Gastrocnemius medialis (tissue), 4 donors: ENCODE measurements around the gene TPRA1. TPM values are rescaled to one million over a fixed set of nuclear protein-coding genes. Genes with fewer than 3 reads are reported as not detected.

Source experiments
- ATAC-seq, 2 donors: fragments of 150-250 bp; one replicate each; pipeline ENCODE4 v1.9.1; 2016
- DNase-seq, 2 donors: peaks; one replicate each; pipeline ENCODE4 v3.0.0-alpha.2; 2019
- H3K27ac ChIP-seq, 4 donors: fragments of 200-600 bp; sonication (generic); 1 replicate in 1 of 4; 2 replicates in 3 of 4; pipeline ENCODE4 v1.5.1; 2016 to 2018; ENCODE audit warnings: mild to moderate bottlenecking in 2 of 4, moderate library complexity in 1 of 4
- H3K27me3 ChIP-seq, 3 donors: fragments of 200-600 bp; sonication (generic) in 2 of 3; 1 replicate in 1 of 3; 2 replicates in 2 of 3; pipeline versions ENCODE4 v1.5.1 to v1.6.0; 2016 to 2019; ENCODE audit warnings: mild to moderate bottlenecking in 1 of 3, moderate library complexity in 1 of 3
- H3K36me3 ChIP-seq, 2 donors: fragments of 200-600 bp; sonication (generic) in 1 of 2; one replicate each; pipeline ENCODE4 v1.5.1; 2017 to 2018
- H3K4me1 ChIP-seq, 2 donors: fragments of 200-600 bp; sonication (generic) in 1 of 2; one replicate each; pipeline ENCODE4 v1.5.1; 2016 to 2017; ENCODE audit warnings: mild to moderate bottlenecking in 2 of 2
- H3K4me3 ChIP-seq, 4 donors: fragments of 200-600 bp; sonication (generic) in 3 of 4; 1 replicate in 1 of 4; 2 replicates in 3 of 4; pipeline ENCODE4 v1.5.1; 2016 to 2019; ENCODE audit warnings: mild to moderate bottlenecking in 2 of 4
- H3K9me3 ChIP-seq, 3 donors: fragments of 200-600 bp; sonication (generic) in 2 of 3; 1 replicate in 1 of 3; 2 replicates in 2 of 3; pipeline ENCODE4 v1.5.1; 2016 to 2019
- POLR2A ChIP-seq, 2 donors: fragments of 450-650 bp; IDR thresholded peaks; one replicate each; pipeline ENCODE4 v1.6.1; 2017; ENCODE audit warnings: antibody characterized with exemption in 2 of 2, mild to moderate bottlenecking in 2 of 2, moderate library complexity in 2 of 2
- in situ Hi-C, 4 donors: fragments of 200-750 bp; cut with MboI; loops; one replicate each; pipeline versions ENCODE4 v1.15.0 to v1.8.0; 2017; ENCODE audit warnings: low sequenced_read_pairs in 4 of 4
- intact Hi-C: fragments of 100-400 bp; cut with DNase I; formaldehyde crosslinking; loops from one replicate; pipeline ENCODE4 v1.15.1; 2023; ENCODE audit warnings: low total_unique reads
- total RNA-seq, 4 donors: library from RNA; depleted of rRNA; stranded (reverse); fragments of >200 nt; gene quantifications; one replicate each; pipeline versions ENCODE4 v1.1.0 to v1.2.3, GENCODE V29; 2016
- TF ChIP-seq, protein P1 (sequence below), 5 experiments: fragments of 450-650 bp in 3 of 5; fragments of 200-600 bp in 2 of 5; sonication (generic) in 2 of 5; IDR thresholded peaks in 4 of 5; conservative IDR thresholded peaks in 1 of 5; 1 replicate in 4 of 5; 2 replicates in 1 of 5; pipeline ENCODE4 v1.5.1; 2016 to 2019; ENCODE audit warnings: antibody characterized with exemption in 5 of 5, mild to moderate bottlenecking in 3 of 5, moderate library complexity in 3 of 5

TPRA1 gene
- total RNA-seq: 10 to 100 TPM; 29.2 to 42.1 (median 31.1) TPM

DNA sequence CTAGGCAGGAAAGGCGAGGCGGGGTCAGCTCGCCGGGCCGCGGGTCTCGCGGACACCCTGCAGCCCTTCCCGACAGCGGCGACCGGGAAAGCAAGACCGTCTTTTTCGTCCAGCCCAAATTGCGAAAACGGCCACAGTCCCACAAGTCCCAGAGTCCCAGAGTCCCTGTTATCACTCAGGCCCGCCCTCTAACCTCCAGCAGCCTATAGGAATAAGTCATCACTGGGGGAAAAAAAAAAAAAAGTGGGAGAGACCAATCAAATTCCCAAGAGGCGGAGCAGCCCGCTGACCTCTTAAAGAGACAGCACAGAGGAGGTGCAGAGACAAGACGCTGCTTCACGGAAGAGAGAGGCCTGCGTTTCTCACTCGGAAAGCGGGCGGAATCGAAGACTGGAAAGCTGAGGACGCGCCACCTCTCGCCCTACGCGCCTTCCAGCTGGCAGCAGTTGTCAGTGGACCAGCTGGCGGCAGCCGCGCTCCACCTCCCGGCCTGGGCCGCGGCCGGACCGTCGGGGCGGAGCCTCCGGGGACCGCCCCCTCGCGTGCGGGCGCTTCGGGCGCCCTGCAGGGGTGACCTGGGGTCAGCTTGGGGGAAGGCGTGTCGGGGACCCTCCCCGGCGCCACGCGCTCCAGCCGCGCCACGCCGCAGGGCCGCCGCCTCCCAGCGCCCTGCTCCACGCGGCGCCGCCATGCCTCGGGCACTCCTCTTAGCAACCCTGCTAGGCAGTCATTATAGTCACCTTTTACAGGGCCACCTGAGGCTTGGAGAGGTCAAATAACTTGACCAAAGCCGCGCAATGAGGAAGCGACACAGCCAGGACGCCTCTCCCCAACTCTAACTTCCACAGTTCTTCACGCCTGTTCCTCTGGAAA lies at the start of gene TPRA1:
TSS of gene TPRA1 (minus strand) at position 141 of the 873 bp plus-strand sequence. CDS start 10,587 bp downstream, outside the sequence.
- Histone ChIP-seq H3K27me3 (no peaks in the 10 kb centered on the region), H3K27ac (peak within 1 kb of the TSS; percentile 88 to 96 (median 92)), H3K9me3 (no peaks in the 10 kb centered on the region), H3K36me3 (no peaks in the 10 kb centered on the region), H3K4me1 (peaks cover 26 to 32% of the 10 kb centered on the region in 2 donors), H3K4me3 (peak within 1 kb of the TSS; percentile 71 to 92 (median 76))
- ATAC-seq (peak; percentile 94 to 97), DNase-seq (peak; percentile 91 to 95)
- peak; percentile 56 to 78 for TF ChIP-seq POLR2A (IDR thresholded peaks at IDR 0.05)
- TF ChIP-seq, protein P1, sequence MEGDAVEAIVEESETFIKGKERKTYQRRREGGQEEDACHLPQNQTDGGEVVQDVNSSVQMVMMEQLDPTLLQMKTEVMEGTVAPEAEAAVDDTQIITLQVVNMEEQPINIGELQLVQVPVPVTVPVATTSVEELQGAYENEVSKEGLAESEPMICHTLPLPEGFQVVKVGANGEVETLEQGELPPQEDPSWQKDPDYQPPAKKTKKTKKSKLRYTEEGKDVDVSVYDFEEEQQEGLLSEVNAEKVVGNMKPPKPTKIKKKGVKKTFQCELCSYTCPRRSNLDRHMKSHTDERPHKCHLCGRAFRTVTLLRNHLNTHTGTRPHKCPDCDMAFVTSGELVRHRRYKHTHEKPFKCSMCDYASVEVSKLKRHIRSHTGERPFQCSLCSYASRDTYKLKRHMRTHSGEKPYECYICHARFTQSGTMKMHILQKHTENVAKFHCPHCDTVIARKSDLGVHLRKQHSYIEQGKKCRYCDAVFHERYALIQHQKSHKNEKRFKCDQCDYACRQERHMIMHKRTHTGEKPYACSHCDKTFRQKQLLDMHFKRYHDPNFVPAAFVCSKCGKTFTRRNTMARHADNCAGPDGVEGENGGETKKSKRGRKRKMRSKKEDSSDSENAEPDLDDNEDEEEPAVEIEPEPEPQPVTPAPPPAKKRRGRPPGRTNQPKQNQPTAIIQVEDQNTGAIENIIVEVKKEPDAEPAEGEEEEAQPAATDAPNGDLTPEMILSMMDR (IDR thresholded peaks at IDR 0.05 in 4 of 5, conservative IDR thresholded peaks at IDR 0.05 in 1 of 5): peak in 2 of 5 experiments; percentile 27 to 47
- intact Hi-C loops (loop anchor here (1.0 to 2.0 kb wide), 5 partner anchors 7 to 226 kb away; partner anchors contain the start of genes MCM2 and PODXL2), in situ Hi-C loops (no loop called here)

GRCh38 chr3:127640042-127640355 lies 49.5 kb upstream of the TPRA1 start:
- intact Hi-C loops: no loop called here
- in situ Hi-C loops: loop anchor here in 2 of 4 donors (10.0 kb wide), 2 partner anchors 325 to 335 kb away; no protein-coding TSS in a partner anchor
- ATAC-seq: no peak

DNA sequence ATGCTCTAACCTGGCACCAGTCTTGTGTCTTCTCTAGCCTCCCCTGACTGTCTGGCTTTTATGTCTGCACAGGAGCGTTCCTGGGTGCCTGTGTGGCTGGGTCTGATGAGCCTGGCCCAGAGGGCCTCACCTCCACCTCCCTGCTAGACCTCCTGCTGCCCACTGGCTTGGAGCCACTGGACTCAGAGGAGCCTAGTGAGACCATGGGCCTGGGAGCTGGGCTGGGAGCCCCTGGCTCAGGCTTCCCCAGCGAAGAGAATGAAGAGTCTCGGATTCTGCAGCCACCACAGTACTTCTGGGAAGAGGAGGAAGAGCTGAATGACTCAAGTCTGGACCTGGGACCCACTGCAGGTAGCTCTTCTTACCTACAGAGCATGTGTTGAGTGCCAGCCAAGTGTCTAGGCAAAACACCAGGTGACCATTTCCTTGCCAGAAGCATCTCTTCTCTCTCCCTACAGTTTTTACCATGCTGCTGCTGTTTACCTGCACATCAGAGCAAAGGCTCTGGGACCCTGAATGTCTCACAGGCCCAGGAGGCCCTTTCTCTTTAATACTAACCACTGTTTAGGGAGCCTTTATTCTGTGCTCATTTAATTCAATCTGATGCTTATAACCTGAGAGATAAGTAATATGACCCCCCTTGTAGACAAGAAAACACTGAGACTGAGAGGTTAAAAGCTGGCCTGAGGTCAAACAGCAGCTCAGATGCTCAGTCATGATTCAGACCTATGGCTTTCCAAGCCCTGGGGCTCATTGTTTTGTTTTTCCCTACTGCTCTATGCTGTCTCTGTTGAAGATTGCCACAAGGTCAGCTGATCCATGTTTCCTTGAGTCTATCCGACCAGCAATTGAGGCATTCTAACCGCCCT lies 48.9 kb upstream of the TPRA1 start:
- DNase-seq (no peak), ATAC-seq (no peak)
- Histone ChIP-seq H3K4me3 (no peak overlapping the region), H3K27ac (no peak overlapping the region), H3K27me3 (no peaks in the 10 kb centered on the region), H3K36me3 (no peaks in the 10 kb centered on the region), H3K9me3 (no peaks in the 10 kb centered on the region), H3K4me1 (no peaks in the 10 kb centered on the region)
- intact Hi-C loops (no loop called here), in situ Hi-C loops (loop anchor here in 2 of 4 donors (10.0 kb wide), 2 partner anchors 325 to 335 kb away; no protein-coding TSS in a partner anchor)
- TF ChIP-seq POLR2A (IDR thresholded peaks at IDR 0.05): no peak
- TF ChIP-seq, protein P1 (IDR thresholded peaks at IDR 0.05 in 4 of 5, conservative IDR thresholded peaks at IDR 0.05 in 1 of 5): no peak

More at GRCh38 chr3:127640042-127640355, 49.5 kb upstream of the TPRA1 start:
- H3K9me3 ChIP-seq: no peaks in the 10 kb centered on the region
- no peak overlapping the region for H3K27ac ChIP-seq
- TF ChIP-seq, protein P1 (IDR thresholded peaks at IDR 0.05 in 4 of 5, conservative IDR thresholded peaks at IDR 0.05 in 1 of 5): no peak
- no peak for TF ChIP-seq POLR2A (IDR thresholded peaks at IDR 0.05)
- no peak overlapping the region for H3K4me3 ChIP-seq
- H3K27me3 ChIP-seq: no peaks in the 10 kb centered on the region
- no peaks in the 10 kb centered on the region for H3K36me3 ChIP-seq
- no peaks in the 10 kb centered on the region for H3K4me1 ChIP-seq
- DNase-seq: no peak

DNA sequence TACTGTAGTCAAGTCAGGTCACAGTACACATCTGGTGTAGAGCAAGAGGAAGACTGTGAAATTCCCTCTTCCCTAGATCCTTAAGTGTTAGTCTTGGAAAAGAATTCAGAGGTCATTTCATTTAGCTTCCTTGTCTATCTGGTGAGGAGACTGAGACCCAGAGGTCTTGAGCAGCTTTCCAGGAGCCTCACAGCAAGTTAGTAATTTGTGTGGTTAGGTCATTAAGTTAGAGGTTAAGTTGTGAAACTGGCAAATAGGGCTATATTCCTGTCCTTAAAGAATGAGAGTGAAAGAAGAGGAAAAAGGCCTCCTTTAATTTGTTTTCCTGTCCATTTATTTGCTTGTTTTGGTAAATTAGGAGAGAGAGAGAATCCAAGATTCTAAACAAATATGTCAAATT lies 47.4 kb upstream of the TPRA1 start:
- no peaks in the 10 kb centered on the region for H3K27me3 ChIP-seq
- H3K36me3 ChIP-seq: no peaks in the 10 kb centered on the region
- no peak overlapping the region for H3K27ac ChIP-seq
- no peaks in the 10 kb centered on the region for H3K4me1 ChIP-seq
- in situ Hi-C loops: no loop called here
- no peak overlapping the region for H3K4me3 ChIP-seq
- H3K9me3 ChIP-seq: no peaks in the 10 kb centered on the region
- ATAC-seq (no peak), DNase-seq (no peak)
- no peak for TF ChIP-seq POLR2A (IDR thresholded peaks at IDR 0.05)
- TF ChIP-seq, protein P1 (IDR thresholded peaks at IDR 0.05 in 4 of 5, conservative IDR thresholded peaks at IDR 0.05 in 1 of 5): no peak
- intact Hi-C loops: no loop called here
